Measurements from ENCODE around the gene USP22. TPM values are rescaled to one million over a fixed set of nuclear protein-coding genes. Genes with fewer than 3 reads are reported as not detected.

The USP22 gene
- total RNA-seq, 1 experiment from 2014 or later, result 432 TPM

DNA sequence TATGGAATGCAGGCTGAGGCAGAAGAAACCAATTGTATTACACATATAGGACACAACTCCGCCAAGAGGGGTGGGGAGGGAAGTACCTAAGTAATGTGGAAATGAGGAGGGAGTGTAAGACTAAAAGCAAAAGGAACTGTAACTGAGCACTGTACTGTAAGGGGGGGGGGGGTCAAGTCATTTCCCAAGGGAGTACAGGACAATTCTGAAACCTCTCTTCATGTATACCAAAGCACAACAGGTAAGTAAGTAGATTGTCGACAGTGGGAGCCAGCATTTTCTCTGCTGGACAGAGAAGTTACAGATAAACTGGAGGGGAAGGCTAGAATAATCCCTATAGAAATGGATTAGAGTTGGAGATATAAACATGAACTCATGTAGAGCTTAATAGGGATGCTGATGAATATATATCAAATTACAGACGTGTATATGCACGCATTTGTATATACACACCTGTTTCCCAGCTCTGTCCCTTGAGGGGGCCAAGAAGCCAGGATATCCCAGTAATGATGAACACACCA is 6.4 kb downstream of the USP22 start:
- no peak overlapping the region for H3K4me3 ChIP-seq (ENCODE audit: insufficient read depth, low read depth, low read length)
- no peak for DNase-seq
- no peaks in the 10 kb centered on the region for H3K27me3 ChIP-seq (ENCODE audit: control insufficient read depth, insufficient read depth, low read length)
- peaks cover 2% of the 10 kb centered on the region; the same call in 1 of the 2 replicates for H3K36me3 ChIP-seq (replicated peaks; ENCODE audit: control insufficient read depth, insufficient read depth, low read length)

DNA sequence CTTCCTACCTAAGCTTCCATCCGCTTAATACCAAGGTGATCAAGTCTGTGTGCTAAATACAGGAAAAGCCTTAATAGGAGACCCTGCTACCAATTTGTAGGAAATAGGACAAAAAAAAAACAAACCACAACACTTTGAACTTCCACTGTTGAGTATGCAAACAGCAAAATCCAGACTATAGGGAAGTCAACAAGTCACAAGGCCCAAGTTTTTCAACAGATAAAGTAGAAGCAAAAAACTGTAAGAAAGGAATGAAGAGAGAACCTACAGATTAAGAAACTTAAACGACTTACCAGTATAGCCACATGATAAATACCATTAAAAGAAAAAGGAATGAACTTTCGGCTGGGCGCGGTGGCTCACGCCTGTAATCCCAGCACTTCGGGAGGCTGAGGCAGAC is 7.4 kb downstream of the USP22 start:
- Histone ChIP-seq H3K4me3 (ENCODE audit: insufficient read depth, low read depth, low read length) (no peak overlapping the region), H3K36me3 (replicated peaks; ENCODE audit: control insufficient read depth, insufficient read depth, low read length) (peaks cover 2% of the 10 kb centered on the region; the same call in 1 of the 2 replicates), H3K27me3 (ENCODE audit: control insufficient read depth, insufficient read depth, low read length) (no peaks in the 10 kb centered on the region)
- no peak for DNase-seq

DNA sequence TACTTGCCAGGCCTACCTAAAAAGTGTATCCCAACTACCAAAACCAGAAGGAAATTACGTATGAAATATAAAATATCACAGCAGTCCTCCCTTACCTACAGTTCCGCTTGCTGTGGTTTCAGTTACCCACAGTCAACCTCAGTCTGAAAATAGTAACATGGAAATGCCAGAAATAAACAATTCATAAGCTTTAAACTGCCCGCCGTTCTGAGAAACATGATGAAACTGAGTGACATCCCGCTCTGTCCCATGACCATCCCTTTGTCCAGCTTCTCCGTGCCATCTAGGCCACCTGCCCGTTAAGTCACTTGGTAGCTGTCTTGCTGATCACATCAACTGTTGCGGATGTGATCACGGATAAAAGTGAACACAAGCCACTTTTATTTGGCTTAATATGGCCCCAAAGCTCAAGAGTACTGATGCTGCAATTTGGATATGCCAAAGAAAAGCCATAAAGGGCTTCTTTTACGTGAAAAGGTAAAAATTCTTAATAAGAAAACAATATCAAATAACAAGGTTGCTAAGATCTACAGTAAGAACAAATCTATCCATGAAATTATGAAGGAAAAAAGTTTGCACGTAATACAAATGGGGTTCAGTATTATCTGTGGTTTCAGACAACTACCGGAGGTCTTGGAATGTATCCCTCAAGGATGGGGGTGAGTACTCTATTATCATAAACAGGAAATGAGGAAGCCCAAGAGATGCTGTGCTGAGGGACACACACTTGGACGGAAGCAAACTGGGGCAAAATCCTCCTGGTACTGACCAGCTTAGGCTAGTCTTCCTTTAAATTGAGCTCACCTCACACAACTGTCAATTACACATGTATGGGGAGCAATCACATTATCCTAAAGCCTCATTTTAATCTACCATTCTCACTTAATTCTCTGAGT is 8.2 kb downstream of the USP22 start:
- H3K4me3 ChIP-seq (ENCODE audit: insufficient read depth, low read depth, low read length), result no peak overlapping the region
- H3K36me3 ChIP-seq (replicated peaks; ENCODE audit: control insufficient read depth, insufficient read depth, low read length), result peaks cover 2% of the 10 kb centered on the region; the same call in 1 of the 2 replicates

DNA sequence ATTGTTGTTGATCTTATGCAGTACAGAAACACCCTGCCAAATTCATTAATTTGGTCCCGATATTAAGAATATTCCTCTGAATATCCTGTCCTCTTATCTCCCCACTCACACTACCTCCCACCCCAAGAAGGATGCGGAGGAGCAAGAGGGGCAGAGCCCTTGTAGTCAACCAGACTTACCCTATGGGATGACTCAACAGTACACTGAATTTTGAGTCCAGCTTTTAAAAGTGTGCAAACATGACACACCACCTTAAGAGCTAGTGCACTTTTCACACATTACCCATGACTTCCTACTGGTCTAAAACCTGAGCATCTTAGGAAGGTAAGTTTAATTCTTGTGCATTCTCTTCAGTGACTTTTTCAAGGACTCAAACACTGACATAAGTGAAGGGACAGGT is 9.5 kb downstream of the USP22 start:
- Histone ChIP-seq H3K4me3 (ENCODE audit: insufficient read depth, low read depth, low read length) (no peak overlapping the region), H3K36me3 (replicated peaks; ENCODE audit: control insufficient read depth, insufficient read depth, low read length) (peaks cover 4% of the 10 kb centered on the region), H3K27me3 (ENCODE audit: control insufficient read depth, insufficient read depth, low read length) (no peaks in the 10 kb centered on the region)
- DNase-seq, result peak; percentile 5

More for the DNA sequence above, 8.2 kb downstream of the USP22 start:
- DNase-seq, result peak; percentile 23
- no peaks in the 10 kb centered on the region for H3K27me3 ChIP-seq (ENCODE audit: control insufficient read depth, insufficient read depth, low read length)

DNA sequence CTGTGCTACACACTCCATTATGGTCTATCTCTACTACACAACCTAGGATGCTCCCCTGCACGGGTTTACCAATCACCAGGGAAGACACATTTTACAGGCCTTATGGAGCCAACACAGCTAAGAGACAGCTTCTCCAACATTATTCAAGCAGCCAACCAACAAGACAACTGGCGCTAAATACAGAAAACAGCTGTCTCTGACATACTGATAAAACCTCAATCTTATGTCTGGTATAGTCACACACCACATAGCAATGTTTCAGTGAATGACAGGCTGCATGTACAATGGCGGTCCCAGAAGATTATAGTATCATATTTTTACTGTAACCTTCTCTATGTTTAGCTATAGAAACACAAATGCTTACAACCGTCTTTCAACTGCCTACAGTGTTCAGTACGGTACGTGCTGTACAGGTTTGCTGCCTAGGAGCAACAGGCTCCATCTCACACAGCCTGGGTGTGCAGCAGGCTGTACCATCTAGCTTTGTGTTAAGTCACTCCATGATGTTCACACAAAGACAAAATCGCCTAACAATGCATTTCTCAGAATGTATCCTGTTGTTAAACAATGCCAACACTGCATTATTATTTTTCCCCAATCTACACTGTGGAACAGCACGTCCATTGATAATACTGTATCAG is 10.9 kb downstream of the USP22 start:
- H3K36me3 ChIP-seq (replicated peaks; ENCODE audit: control insufficient read depth, insufficient read depth, low read length), result peaks cover 17% of the 10 kb centered on the region
- H3K4me3 ChIP-seq (ENCODE audit: insufficient read depth, low read depth, low read length), result no peak overlapping the region
- H3K27me3 ChIP-seq (ENCODE audit: control insufficient read depth, insufficient read depth, low read length), result no peaks in the 10 kb centered on the region
- DNase-seq, result no peak

DNA sequence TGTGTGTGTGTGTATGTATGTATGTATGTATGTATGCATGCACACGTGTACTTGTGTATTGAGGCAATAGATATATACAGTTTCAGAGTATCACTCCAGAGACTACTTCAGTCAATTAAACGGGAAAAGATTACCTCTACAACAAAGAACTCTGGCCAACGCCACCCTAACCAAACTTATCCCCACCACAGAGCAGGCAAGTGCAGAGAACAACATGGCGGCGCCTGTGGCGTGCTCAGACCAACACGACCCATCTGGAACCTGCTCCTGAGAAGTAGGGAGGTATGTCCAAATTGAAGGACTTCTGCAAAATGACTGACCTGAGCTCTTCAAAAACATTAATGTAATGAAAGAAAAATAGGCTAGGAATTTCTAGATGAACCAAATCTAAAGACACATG is 12.4 kb downstream of the USP22 start:
- Histone ChIP-seq H3K36me3 (replicated peaks; ENCODE audit: control insufficient read depth, insufficient read depth, low read length) (peaks cover 25% of the 10 kb centered on the region), H3K4me3 (ENCODE audit: insufficient read depth, low read depth, low read length) (no peak overlapping the region), H3K27me3 (ENCODE audit: control insufficient read depth, insufficient read depth, low read length) (no peaks in the 10 kb centered on the region)
- peak; percentile 16 for DNase-seq

DNA sequence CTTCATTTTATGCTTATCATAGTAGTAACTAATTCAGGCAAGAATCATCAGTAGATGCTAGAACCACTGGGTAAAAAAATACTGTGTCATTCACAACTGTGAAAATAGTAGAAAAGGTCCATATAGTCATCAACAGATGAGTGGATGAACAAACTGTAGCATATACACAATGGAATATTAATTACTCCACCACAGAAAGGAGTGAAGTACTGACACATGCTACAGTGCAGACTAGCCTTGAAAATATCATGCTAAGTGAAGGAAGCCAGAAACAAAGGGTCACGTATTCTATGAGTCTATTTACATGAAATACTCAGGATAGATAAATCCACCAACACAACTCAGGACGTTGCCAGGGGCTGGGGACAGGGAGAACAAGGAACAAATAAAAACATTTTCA is 13.3 kb downstream of the USP22 start:
- H3K4me3 ChIP-seq (ENCODE audit: insufficient read depth, low read depth, low read length), result no peak overlapping the region
- H3K36me3 ChIP-seq (replicated peaks; ENCODE audit: control insufficient read depth, insufficient read depth, low read length), result peaks cover 31% of the 10 kb centered on the region
- DNase-seq, result no peak
- H3K27me3 ChIP-seq (ENCODE audit: control insufficient read depth, insufficient read depth, low read length), result no peaks in the 10 kb centered on the region

DNA sequence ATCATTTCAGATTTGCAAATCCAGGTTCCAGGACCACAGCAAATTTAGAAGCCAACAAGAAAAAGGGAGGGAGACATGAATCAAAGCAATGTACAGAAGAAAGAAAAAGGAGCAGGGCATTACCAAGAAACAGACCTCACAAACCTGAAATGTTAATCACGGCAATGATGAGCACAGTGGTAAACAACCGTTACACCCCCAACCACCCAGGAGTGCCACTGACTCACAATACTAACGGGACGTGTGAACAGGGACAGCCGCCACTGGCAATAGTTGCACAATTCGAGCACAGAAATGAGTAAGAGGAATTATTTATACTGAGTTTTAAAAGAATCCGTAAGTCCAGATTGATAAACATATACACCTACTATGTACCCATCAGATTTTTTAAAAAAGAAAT is 13.8 kb downstream of the USP22 start:
- no peaks in the 10 kb centered on the region for H3K27me3 ChIP-seq (ENCODE audit: control insufficient read depth, insufficient read depth, low read length)
- H3K4me3 ChIP-seq (ENCODE audit: insufficient read depth, low read depth, low read length), result no peak overlapping the region
- peak; percentile 13 for DNase-seq
- H3K36me3 ChIP-seq (replicated peaks; ENCODE audit: control insufficient read depth, insufficient read depth, low read length), result peaks cover 35% of the 10 kb centered on the region

DNA sequence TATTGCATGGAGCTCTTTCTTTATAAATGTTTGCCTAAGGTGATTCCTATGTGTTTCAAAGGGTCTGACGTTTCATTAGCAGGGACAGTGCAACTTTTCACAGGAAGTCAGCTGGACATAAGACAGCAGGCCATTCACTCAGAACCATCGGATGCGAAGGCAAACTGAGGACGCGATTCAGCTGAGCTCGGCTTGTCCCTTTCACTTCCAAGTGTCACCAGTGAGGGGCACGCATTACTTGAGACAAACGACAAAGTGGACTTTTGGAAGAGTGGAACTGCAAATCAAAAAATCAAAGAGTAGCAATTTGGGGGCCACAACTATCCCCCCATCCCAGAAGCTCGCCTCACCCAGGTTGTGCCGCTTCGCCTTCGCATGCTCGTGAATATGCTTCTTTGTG is 14.6 kb downstream of the USP22 start:
- H3K27me3 ChIP-seq (ENCODE audit: control insufficient read depth, insufficient read depth, low read length), result no peaks in the 10 kb centered on the region
- DNase-seq, result peak; percentile 8
- H3K36me3 ChIP-seq (replicated peaks; ENCODE audit: control insufficient read depth, insufficient read depth, low read length), result peaks cover 41% of the 10 kb centered on the region
- H3K4me3 ChIP-seq (ENCODE audit: insufficient read depth, low read depth, low read length), result no peak overlapping the region

DNA sequence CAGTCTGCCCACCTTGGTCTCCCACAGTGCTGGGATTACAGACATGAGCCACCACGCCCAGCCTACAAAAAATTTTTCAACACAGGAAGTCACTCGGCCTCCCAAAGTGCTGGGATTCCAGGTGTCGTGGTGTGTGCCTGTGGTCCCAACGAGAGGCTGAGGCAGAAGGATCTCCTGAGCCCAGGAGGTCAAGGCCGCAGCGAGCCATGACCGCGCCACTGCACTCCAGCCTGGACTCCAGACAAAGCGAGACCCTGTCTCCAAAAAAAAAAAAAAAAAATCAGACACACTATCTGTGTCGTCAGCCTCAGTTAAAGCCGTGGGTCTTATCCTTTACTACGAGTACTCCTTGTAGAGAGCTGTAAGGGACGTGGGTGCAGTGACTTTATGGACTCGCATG is 15.8 kb downstream of the USP22 start:
- peaks cover 41% of the 10 kb centered on the region for H3K36me3 ChIP-seq (replicated peaks; ENCODE audit: control insufficient read depth, insufficient read depth, low read length)
- DNase-seq, result no peak
- H3K4me3 ChIP-seq (ENCODE audit: insufficient read depth, low read depth, low read length), result no peak overlapping the region

DNA sequence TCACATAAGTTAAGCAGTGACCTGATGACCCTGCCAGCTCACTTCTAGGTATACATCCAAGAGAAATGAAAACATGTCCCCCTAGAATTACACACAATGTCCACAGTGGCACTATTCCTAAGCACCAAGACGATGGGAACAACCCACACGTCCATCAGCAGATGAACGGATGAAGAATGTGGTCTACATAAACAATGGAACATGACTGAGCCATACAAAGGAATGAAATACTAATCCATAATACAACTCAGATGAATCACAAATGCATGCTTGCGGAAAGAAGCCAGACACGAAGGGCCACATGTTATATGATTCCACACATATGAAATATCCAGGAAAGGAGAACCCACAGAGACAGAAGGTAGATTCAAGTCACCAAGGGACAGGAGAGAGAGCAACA is 17.4 kb downstream of the USP22 start:
- peaks cover 55% of the 10 kb centered on the region for H3K36me3 ChIP-seq (replicated peaks; ENCODE audit: control insufficient read depth, insufficient read depth, low read length)

More for the DNA sequence above, 15.8 kb downstream of the USP22 start:
- H3K27me3 ChIP-seq (ENCODE audit: control insufficient read depth, insufficient read depth, low read length), result no peaks in the 10 kb centered on the region

DNA sequence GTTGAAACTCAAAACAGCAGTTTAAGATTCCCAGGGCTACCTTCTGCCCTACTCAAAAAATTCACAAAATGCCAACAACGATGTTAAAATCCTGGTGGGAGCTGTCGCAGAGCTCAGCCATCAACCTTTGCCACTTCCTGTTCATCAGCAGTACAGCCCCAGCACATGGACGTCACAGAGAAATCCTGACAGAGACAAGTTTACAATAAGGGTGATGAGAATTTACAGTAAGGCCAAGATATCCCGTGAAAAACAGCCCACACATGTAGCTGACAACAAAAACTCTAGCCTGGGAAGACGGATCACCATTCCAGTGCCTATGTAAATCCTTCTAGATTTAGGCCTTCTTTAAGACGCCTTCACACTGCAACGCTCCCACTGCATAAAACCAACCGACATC is 18.8 kb downstream of the USP22 start:
- DNase-seq, result peak; percentile 2
- Histone ChIP-seq H3K36me3 (replicated peaks; ENCODE audit: control insufficient read depth, insufficient read depth, low read length) (peaks cover 69% of the 10 kb centered on the region), H3K27me3 (ENCODE audit: control insufficient read depth, insufficient read depth, low read length) (no peaks in the 10 kb centered on the region), H3K4me3 (ENCODE audit: insufficient read depth, low read depth, low read length) (no peak overlapping the region)

More for the DNA sequence above, 17.4 kb downstream of the USP22 start:
- no peak overlapping the region for H3K4me3 ChIP-seq (ENCODE audit: insufficient read depth, low read depth, low read length)
- no peaks in the 10 kb centered on the region for H3K27me3 ChIP-seq (ENCODE audit: control insufficient read depth, insufficient read depth, low read length)
- no peak for DNase-seq

DNA sequence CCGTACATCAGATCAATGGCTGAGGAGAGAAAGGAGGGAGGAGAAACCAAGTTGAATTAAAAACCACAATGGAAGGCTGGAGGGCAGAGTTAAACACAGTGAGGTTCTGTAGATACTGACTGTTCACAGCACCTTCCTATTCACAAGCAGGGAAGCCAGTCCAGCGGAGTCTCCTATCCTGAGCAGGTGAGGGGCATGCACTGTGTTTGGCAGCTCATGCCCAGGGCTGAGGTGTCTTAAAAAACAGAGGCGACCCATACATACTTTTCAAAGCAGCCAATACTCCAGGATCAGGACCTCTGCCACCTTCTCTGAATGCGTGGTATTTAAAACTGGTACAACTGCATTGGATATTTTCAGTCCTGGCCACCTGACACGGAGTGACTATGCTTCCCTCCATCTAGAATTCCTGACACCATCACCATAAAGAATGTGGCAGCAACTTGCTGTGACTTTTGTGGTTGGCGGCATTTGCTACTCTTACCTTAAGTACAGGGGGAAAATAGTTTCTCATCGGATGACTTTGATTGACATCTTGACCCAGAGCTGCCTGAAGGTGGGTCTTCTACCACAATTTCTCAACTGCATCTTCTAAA is 21.5 kb downstream of the USP22 start:
- Histone ChIP-seq H3K4me3 (ENCODE audit: insufficient read depth, low read depth, low read length) (no peak overlapping the region), H3K27me3 (ENCODE audit: control insufficient read depth, insufficient read depth, low read length) (no peaks in the 10 kb centered on the region), H3K36me3 (replicated peaks; ENCODE audit: control insufficient read depth, insufficient read depth, low read length) (peaks cover 75% of the 10 kb centered on the region)
- DNase-seq, result no peak

DNA sequence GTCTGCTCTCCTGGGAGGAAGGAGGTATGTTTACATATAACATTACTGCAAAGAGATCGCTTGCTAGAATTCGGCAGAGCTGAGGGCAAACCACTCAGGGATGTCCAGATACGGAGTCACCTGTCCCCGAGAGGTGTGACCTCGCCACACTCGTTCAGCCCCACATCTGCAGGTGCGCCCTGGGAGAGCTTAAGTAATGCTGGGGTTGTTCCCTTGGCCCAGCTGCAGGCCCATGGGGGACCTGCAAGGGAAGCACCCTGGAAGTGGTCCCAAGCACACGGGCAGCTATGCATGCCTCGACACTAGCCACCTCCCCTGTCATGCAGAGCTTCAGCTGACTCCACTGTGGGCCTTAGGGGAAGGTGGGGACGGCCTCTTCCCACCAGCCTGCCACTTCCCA is 22.2 kb downstream of the USP22 start:
- DNase-seq, result peak; percentile 15
- Histone ChIP-seq H3K4me3 (ENCODE audit: insufficient read depth, low read depth, low read length) (no peak overlapping the region), H3K36me3 (replicated peaks; ENCODE audit: control insufficient read depth, insufficient read depth, low read length) (peaks cover 77% of the 10 kb centered on the region), H3K27me3 (ENCODE audit: control insufficient read depth, insufficient read depth, low read length) (no peaks in the 10 kb centered on the region)
